GM23338 (cell line): ENCODE measurements around the gene PLD1. TPM values are rescaled to one million over a fixed set of nuclear protein-coding genes. Genes with fewer than 3 reads are reported as not detected.

Source experiments
- ATAC-seq: fragments of 200-7000 bp; cut with Tn5 transposase; 3 replicates; pipeline ENCODE4 v1.9.1; 2020
- DNase-seq: peaks from one replicate; pipeline ENCODE4 v3.0.0-alpha.2; 2015; ENCODE audit warnings: low spot score
- H2AFZ ChIP-seq: fragments of 200-600 bp; sonication (generic); 2 replicates; pipeline ENCODE4 v1.8.0; 2016; ENCODE audit warnings: antibody characterized with exemption, mild to moderate bottlenecking, moderate library complexity
- H3F3A ChIP-seq: fragments of 200-600 bp; sonication (generic); replicated peaks from 2 replicates; pipeline ENCODE4 v1.8.0; 2017; ENCODE audit warnings: antibody characterized with exemption, mixed run types, low read depth
- H3K27ac ChIP-seq: fragments of 200-600 bp; sonication (generic); 2 replicates; pipeline ENCODE4 v1.6.1; 2016; ENCODE audit warnings: low read depth
- H3K27me3 ChIP-seq: fragments of 200-600 bp; sonication (generic); 2 replicates; pipeline ENCODE4 v1.8.0; 2016; ENCODE audit warnings: mild to moderate bottlenecking, mixed run types, moderate library complexity; ENCODE audit not compliant: insufficient read depth
- H3K36me3 ChIP-seq: fragments of 200-600 bp; sonication (generic); 2 replicates; pipeline ENCODE4 v1.8.0; 2016; ENCODE audit warnings: mild to moderate bottlenecking; ENCODE audit not compliant: insufficient read depth
- H3K4me1 ChIP-seq: fragments of 200-600 bp; sonication (generic); 2 replicates; pipeline ENCODE4 v1.8.0; 2016; ENCODE audit warnings: mild to moderate bottlenecking, moderate library complexity; ENCODE audit not compliant: insufficient read depth
- H3K4me2 ChIP-seq: fragments of 200-600 bp; sonication (generic); 2 replicates; pipeline ENCODE4 v1.7.1; 2017; ENCODE audit warnings: mixed run types
- H3K4me3 ChIP-seq: fragments of 200-600 bp; sonication (generic); 2 replicates; pipeline ENCODE4 v1.6.1; 2016; ENCODE audit warnings: mixed run types
- H3K79me2 ChIP-seq: fragments of 200-600 bp; sonication (generic); replicated peaks from 2 replicates; pipeline ENCODE4 v1.8.0; 2017; ENCODE audit warnings: mild to moderate bottlenecking; ENCODE audit not compliant: insufficient read depth
- H3K9me2 ChIP-seq: fragments of 200-600 bp; sonication (generic); 2 replicates; pipeline ENCODE4 v1.8.0; 2017; ENCODE audit not compliant: insufficient read depth
- H4K20me1 ChIP-seq: fragments of 200-600 bp; sonication (generic); replicated peaks from 2 replicates; pipeline ENCODE4 v1.8.0; 2017; ENCODE audit warnings: mild to moderate bottlenecking; ENCODE audit not compliant: insufficient read depth
- H3K27ac Mint-ChIP-seq: 2 replicates; pipeline ENCODE4 v1.8.0; 2020; ENCODE audit warnings: inconsistent platforms, mild to moderate bottlenecking, moderate library complexity, mixed read lengths
- H3K27me3 Mint-ChIP-seq: 3 replicates; pipeline ENCODE4 v1.8.0; 2022; ENCODE audit warnings: low read depth, mild to moderate bottlenecking, moderate library complexity, mixed read lengths, inconsistent platforms; ENCODE audit not compliant: insufficient read depth, poor library complexity
- H3K36me3 Mint-ChIP-seq: 3 replicates; pipeline ENCODE4 v1.8.0; 2021; ENCODE audit warnings: low read depth, mild to moderate bottlenecking, inconsistent platforms, moderate library complexity, mixed read lengths
- H3K4me1 Mint-ChIP-seq: 3 replicates; pipeline ENCODE4 v1.8.0; 2020; ENCODE audit warnings: mild to moderate bottlenecking, inconsistent platforms, mixed read lengths
- H3K4me3 Mint-ChIP-seq: 3 replicates; pipeline ENCODE4 v1.8.0; 2021; ENCODE audit warnings: moderate library complexity, mild to moderate bottlenecking, inconsistent platforms, mixed read lengths
- H3K9me3 Mint-ChIP-seq: 3 replicates; pipeline ENCODE4 v1.8.0; 2020; ENCODE audit warnings: moderate library complexity, mild to moderate bottlenecking, inconsistent platforms, mixed read lengths
- CREB1 ChIP-seq: fragments of 250-450 bp; sonication (Bioruptor Pico); IDR thresholded peaks from 2 replicates; pipeline ENCODE4 v1.5.0; 2020; ENCODE audit warnings: low read depth, mild to moderate bottlenecking, moderate library complexity
- CTCF ChIP-seq, 2 experiments: fragments of 200-600 bp in 1 of 2; sonication (generic) in 1 of 2; conservative IDR thresholded peaks; 2 replicates each; pipeline versions ENCODE4 v1.5.1 to v1.6.1; 2016 to 2017; ENCODE audit warnings: antibody characterized with exemption in 2 of 2, low read depth in 2 of 2, mild to moderate bottlenecking in 2 of 2, moderate library complexity in 1 of 2
- ETS1 ChIP-seq: IDR thresholded peaks from 2 replicates; pipeline ENCODE4 v1.6.1; 2016; ENCODE audit warnings: antibody characterized with exemption
- EZH2 ChIP-seq: fragments of 200-600 bp; sonication (generic); IDR thresholded peaks from one replicate; pipeline ENCODE4 v1.8.0; 2017; ENCODE audit warnings: antibody characterized with exemption, mild to moderate bottlenecking, low read depth; ENCODE audit not compliant: unreplicated experiment
- EZH2phosphoT487 ChIP-seq: fragments of 200-600 bp; sonication (generic); IDR thresholded peaks from one replicate; pipeline ENCODE4 v1.8.1; 2018; ENCODE audit warnings: antibody characterized with exemption; ENCODE audit not compliant: unreplicated experiment
- JUNB ChIP-seq: IDR thresholded peaks from one replicate; pipeline ENCODE4 v1.6.1; 2016; ENCODE audit warnings: antibody characterized with exemption; ENCODE audit not compliant: unreplicated experiment
- NANOG ChIP-seq: IDR thresholded peaks from 2 replicates; pipeline ENCODE4 v1.6.1; 2016; ENCODE audit warnings: antibody characterized with exemption, borderline replicate concordance
- POLR2AphosphoS5 ChIP-seq: IDR thresholded peaks from 2 replicates; pipeline ENCODE4 v1.6.1; 2016; ENCODE audit warnings: antibody characterized with exemption, low read depth
- REST ChIP-seq: IDR thresholded peaks from one replicate; pipeline ENCODE4 v1.6.1; 2018; ENCODE audit warnings: antibody characterized with exemption; ENCODE audit not compliant: unreplicated experiment
- STAT1 ChIP-seq: IDR thresholded peaks from one replicate; pipeline ENCODE4 v1.6.1; 2016; ENCODE audit warnings: antibody characterized with exemption; ENCODE audit not compliant: unreplicated experiment
- ZNF114 ChIP-seq: fragments of 250-450 bp; sonication (Bioruptor Pico); IDR thresholded peaks from 2 replicates; pipeline ENCODE4 v1.5.0; 2020; ENCODE audit warnings: mild to moderate bottlenecking, moderate library complexity
- ZNF331 ChIP-seq: fragments of 250-450 bp; sonication (Bioruptor Pico); IDR thresholded peaks from 2 replicates; pipeline ENCODE4 v1.5.0; 2020; ENCODE audit warnings: low read depth, mild to moderate bottlenecking, moderate library complexity
- ZNF462 ChIP-seq: fragments of 250-450 bp; sonication (Bioruptor Pico); IDR thresholded peaks from 2 replicates; pipeline ENCODE4 v1.5.0; 2020; ENCODE audit warnings: mild to moderate bottlenecking, moderate library complexity
- polyA plus RNA-seq: library from polyadenylated mRNA; unstranded; fragments of >200 nt; fragmentation: Nextera tagmentation; extraction: Ambion mirVana; gene quantifications from 2 replicates; pipeline ENCODE4 v1.2.1, GENCODE V29; 2016
- total RNA-seq: library from RNA; depleted of rRNA; stranded (reverse); fragments of >200 nt; shearing (Covaris generic); gene quantifications from 2 replicates; pipeline ENCODE4 v1.2.3, GENCODE V29; 2014

PLD1 gene
- total and polyA plus RNA-seq, 2 experiments from 2014 or later = 1.4 to 2.2 TPM

- no peak overlapping the region for H3K4me3 ChIP-seq
- H3K9me3 Mint-ChIP-seq = no peaks in the 10 kb centered on the region; the same call in 2 of the 3 replicates
- no peaks in the 10 kb centered on the region for H3F3A ChIP-seq
- H3K4me1 ChIP-seq = no peaks in the 10 kb centered on the region
- no peak overlapping the region for H3K4me3 Mint-ChIP-seq
- H3K36me3 ChIP-seq = no peaks in the 10 kb centered on the region
- no peak for TF ChIP-seq ZNF331 (CRISPR knock-in tag)
- no peak for TF ChIP-seq JUNB
- no peak for TF ChIP-seq STAT1
- TF ChIP-seq EZH2phosphoT487 = no peak
- no peak for TF ChIP-seq CREB1 (CRISPR knock-in tag)
- no peak for TF ChIP-seq NANOG
- no peak for TF ChIP-seq ZNF114
- TF ChIP-seq EZH2 = no peak
- TF ChIP-seq CTCF (conservative IDR thresholded peaks at IDR 0.05; ENCODE audit: low read depth in 2 of 2) = no peak
- no peak for TF ChIP-seq ZNF462 (CRISPR knock-in tag)
- TF ChIP-seq ETS1 = no peak
- TF ChIP-seq REST = no peak
- no peak for TF ChIP-seq POLR2AphosphoS5
- no peaks in the 10 kb centered on the region for H3K27me3 ChIP-seq
- H3K4me1 Mint-ChIP-seq = peaks cover 5% of the 10 kb centered on the region; the same call in 2 of the 3 replicates
- H3K79me2 ChIP-seq = no peaks in the 10 kb centered on the region
- DNase-seq (no peak), ATAC-seq (no peak)
- no peak overlapping the region for H3K27ac Mint-ChIP-seq
- H3K27me3 Mint-ChIP-seq = no peaks in the 10 kb centered on the region
- H3K27ac ChIP-seq = no peak overlapping the region
- H3K36me3 Mint-ChIP-seq = no peaks in the 10 kb centered on the region
- H3K4me2 ChIP-seq = no peak overlapping the region
- H2AFZ ChIP-seq = peak overlapping the region; percentile 69; the same call in 1 of the 2 replicates
- no peaks in the 10 kb centered on the region for H4K20me1 ChIP-seq
- peaks cover 8% of the 10 kb centered on the region for H3K9me2 ChIP-seq
These were observed 245.4 kb downstream of the PLD1 start for GRCh38 chr3:171564748-171565480.
